ENCODE measurements around the gene CAMK2D.

DNA sequence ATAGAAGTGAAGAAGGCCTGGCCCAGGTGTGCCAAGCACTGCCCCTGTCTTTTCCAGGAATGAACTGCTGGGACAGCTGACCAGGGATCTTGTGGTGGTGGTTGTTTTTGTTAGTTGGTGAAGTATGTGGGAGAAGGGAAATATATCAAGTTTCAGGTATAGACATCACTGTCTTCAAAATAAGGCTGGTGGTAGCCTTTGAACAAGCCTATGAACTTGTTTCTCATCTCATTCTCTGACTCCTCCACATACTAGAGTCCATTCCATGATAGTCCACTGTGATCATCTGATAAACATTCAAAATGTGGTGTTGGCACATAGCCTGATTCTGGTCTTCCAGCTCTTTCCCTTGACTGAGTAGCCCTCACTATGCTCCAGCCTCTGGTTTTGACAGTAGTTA is 303.7 kb downstream of the CAMK2D start:
- TF ChIP-seq EZH2 (IDR thresholded peaks at IDR 0.05; ENCODE audit: borderline replicate concordance, low read depth, low read length, severe bottlenecking), result no peak
- TF ChIP-seq, protein P1, sequence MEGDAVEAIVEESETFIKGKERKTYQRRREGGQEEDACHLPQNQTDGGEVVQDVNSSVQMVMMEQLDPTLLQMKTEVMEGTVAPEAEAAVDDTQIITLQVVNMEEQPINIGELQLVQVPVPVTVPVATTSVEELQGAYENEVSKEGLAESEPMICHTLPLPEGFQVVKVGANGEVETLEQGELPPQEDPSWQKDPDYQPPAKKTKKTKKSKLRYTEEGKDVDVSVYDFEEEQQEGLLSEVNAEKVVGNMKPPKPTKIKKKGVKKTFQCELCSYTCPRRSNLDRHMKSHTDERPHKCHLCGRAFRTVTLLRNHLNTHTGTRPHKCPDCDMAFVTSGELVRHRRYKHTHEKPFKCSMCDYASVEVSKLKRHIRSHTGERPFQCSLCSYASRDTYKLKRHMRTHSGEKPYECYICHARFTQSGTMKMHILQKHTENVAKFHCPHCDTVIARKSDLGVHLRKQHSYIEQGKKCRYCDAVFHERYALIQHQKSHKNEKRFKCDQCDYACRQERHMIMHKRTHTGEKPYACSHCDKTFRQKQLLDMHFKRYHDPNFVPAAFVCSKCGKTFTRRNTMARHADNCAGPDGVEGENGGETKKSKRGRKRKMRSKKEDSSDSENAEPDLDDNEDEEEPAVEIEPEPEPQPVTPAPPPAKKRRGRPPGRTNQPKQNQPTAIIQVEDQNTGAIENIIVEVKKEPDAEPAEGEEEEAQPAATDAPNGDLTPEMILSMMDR (IDR thresholded peaks at IDR 0.05; ENCODE audit: borderline replicate concordance, extremely low read depth, low read length, poor library complexity, severe bottlenecking), result no peak

All from DND-41 (cell line).